H1 (cell line): ENCODE data around the gene MYBPC2. TPM values are rescaled to one million over a fixed set of nuclear protein-coding genes. Genes with fewer than 3 reads are reported as not detected.

Source experiments
- CTCF ChIA-PET: fragments of 300-600 bp; sonication (Branson Sonifier 250); formaldehyde crosslinking; loops from one replicate; lab custom pipeline; 2021; ENCODE audit not compliant: partially characterized antibody; lab: Charles Lee
- POLR2A ChIA-PET: fragments of 300-600 bp; sonication (Branson Sonifier 250); formaldehyde crosslinking; loops from one replicate; lab custom pipeline; 2021; ENCODE audit warnings: inconsistent platforms; ENCODE audit not compliant: partially characterized antibody; lab: Charles Lee
- DNase-seq, 2 experiments: peaks; one replicate each; pipeline versions ENCODE4 v3.0.0 to v3.0.0-alpha.2; 2010 to 2022; ENCODE audit warnings: low spot score in 2 of 2, low read depth in 1 of 2, mixed read lengths in 1 of 2
- FAIRE-seq: peaks from 2 replicates; lab custom pipeline; 2011; peaks lifted over from hg19 to GRCh38; lab: Jason Lieb, UNC
- H2AFZ ChIP-seq: 2 replicates; pipeline ENCODE4 v1.8.1; 2012; ENCODE audit warnings: low read length, inconsistent platforms
- H2AK5ac ChIP-seq: 2 replicates; pipeline ENCODE4 v1.6.1; 2013; ENCODE audit warnings: low read depth, low read length
- H2BK120ac ChIP-seq: replicated peaks from 2 replicates; pipeline ENCODE3; 2013; ENCODE audit warnings: low read depth, low read length, inconsistent platforms
- H2BK12ac ChIP-seq: 2 replicates; pipeline ENCODE4 v1.6.1; 2013; ENCODE audit warnings: low read depth, low read length
- H2BK15ac ChIP-seq: 2 replicates; pipeline ENCODE4 v1.6.1; 2013; ENCODE audit warnings: low read length
- H2BK20ac ChIP-seq: 2 replicates; pipeline ENCODE4 v1.6.1; 2013; ENCODE audit warnings: low read length
- H2BK5ac ChIP-seq: 2 replicates; pipeline ENCODE4 v1.6.1; 2013; ENCODE audit warnings: low read depth, low read length
- H3K14ac ChIP-seq: 2 replicates; pipeline ENCODE4 v1.6.1; 2013; ENCODE audit warnings: inconsistent platforms; ENCODE audit not compliant: insufficient read length
- H3K18ac ChIP-seq: 2 replicates; pipeline ENCODE4 v1.6.1; 2013; ENCODE audit warnings: low read length; ENCODE audit errors: extremely low read depth
- H3K23ac ChIP-seq: 2 replicates; pipeline ENCODE4 v1.6.1; 2013; ENCODE audit warnings: inconsistent platforms; ENCODE audit not compliant: insufficient read length
- H3K23me2 ChIP-seq: 2 replicates; pipeline ENCODE4 v1.6.1; 2013; ENCODE audit warnings: low read depth, low read length
- H3K27ac ChIP-seq: 2 replicates; pipeline ENCODE4 v1.6.1; 2011; ENCODE audit warnings: low read depth, low read length, inconsistent platforms
- H3K27me3 ChIP-seq, 4 experiments: replicated peaks in 1 of 4; 1 replicate in 1 of 4; 2 replicates in 3 of 4; pipeline versions ENCODE4 v1.6.1 to v1.8.1; 2011 to 2013; ENCODE audit warnings: low read length in 3 of 4, mild to moderate bottlenecking in 3 of 4, inconsistent platforms in 2 of 4, mixed read lengths in 2 of 4, moderate library complexity in 1 of 4; ENCODE audit not compliant: control insufficient read depth in 3 of 4, insufficient read depth in 3 of 4; ENCODE audit errors: extremely low read depth in 1 of 4
- H3K36me3 ChIP-seq, 4 experiments: 2 replicates each; pipeline versions ENCODE4 v1.6.1 to v1.8.1; 2011 to 2013; ENCODE audit warnings: mild to moderate bottlenecking in 4 of 4, low read length in 3 of 4, moderate library complexity in 2 of 4, control low read depth in 1 of 4, inconsistent platforms in 1 of 4; ENCODE audit not compliant: insufficient read depth in 4 of 4, control insufficient read depth in 2 of 4
- H3K4ac ChIP-seq: replicated peaks from 2 replicates; pipeline ENCODE3; 2013; ENCODE audit warnings: low read length, low read depth, mixed read lengths, inconsistent platforms; ENCODE audit not compliant: insufficient read length
- H3K4me1 ChIP-seq, 4 experiments: replicated peaks in 1 of 4; 1 replicate in 1 of 4; 2 replicates in 3 of 4; pipeline versions ENCODE4 v1.6.1 to v1.8.1; 2011 to 2013; ENCODE audit warnings: low read length in 3 of 4, inconsistent platforms in 2 of 4, mixed read lengths in 1 of 4; ENCODE audit not compliant: insufficient read depth in 4 of 4, control insufficient read depth in 3 of 4
- H3K4me2 ChIP-seq, 2 experiments: 2 replicates each; pipeline versions ENCODE4 v1.6.1 to v1.8.1; 2011 to 2013; ENCODE audit warnings: low read depth in 2 of 2, low read length in 2 of 2, control low read depth in 1 of 2, inconsistent platforms in 1 of 2, mild to moderate bottlenecking in 1 of 2; ENCODE audit not compliant: insufficient read depth in 1 of 2
- H3K4me3 ChIP-seq, 4 experiments: fragments of 200-600, 300-600 bp in 1 of 4; sonication (generic), shearing (Covaris generic), sonication (Bioruptor Twin) in 1 of 4; 2 replicates each; pipeline versions ENCODE4 v1.5.1 to v1.8.1; 2011 to 2016; ENCODE audit warnings: low read length in 4 of 4, low read depth in 3 of 4, control low read depth in 2 of 4, inconsistent platforms in 2 of 4, mild to moderate bottlenecking in 2 of 4, mixed read lengths in 1 of 4, moderate library complexity in 1 of 4; ENCODE audit not compliant: insufficient read depth in 2 of 4; ENCODE audit errors: extremely low read depth in 1 of 4
- H3K56ac ChIP-seq: replicated peaks from 2 replicates; pipeline ENCODE3; 2013; ENCODE audit warnings: low read depth, mild to moderate bottlenecking, mixed read lengths, low read length, inconsistent platforms; ENCODE audit not compliant: insufficient read length
- H3K79me1 ChIP-seq: 2 replicates; pipeline ENCODE4 v1.6.1; 2013; ENCODE audit warnings: low read depth, low read length, control low read depth
- H3K79me2 ChIP-seq, 2 experiments: 2 replicates each; pipeline versions ENCODE4 v1.6.1 to v1.8.1; 2012 to 2013; ENCODE audit warnings: low read length in 2 of 2, mild to moderate bottlenecking in 2 of 2, inconsistent platforms in 1 of 2; ENCODE audit not compliant: insufficient read depth in 2 of 2, control insufficient read depth in 1 of 2
- H3K9ac ChIP-seq, 4 experiments: replicated peaks in 1 of 4; 1 replicate in 1 of 4; 2 replicates in 3 of 4; pipeline versions ENCODE4 v1.6.1 to v1.8.1; 2011 to 2013; ENCODE audit warnings: low read depth in 3 of 4, low read length in 3 of 4, control low read depth in 2 of 4, mild to moderate bottlenecking in 2 of 4, moderate library complexity in 2 of 4, inconsistent platforms in 1 of 4; ENCODE audit errors: extremely low read depth in 1 of 4
- H3K9me3 ChIP-seq, 2 experiments: 2 replicates each; pipeline versions ENCODE4 v1.6.1 to v1.8.1; 2012 to 2013; ENCODE audit warnings: mild to moderate bottlenecking in 2 of 2, moderate library complexity in 2 of 2, control low read depth in 1 of 2, inconsistent platforms in 1 of 2, low read depth in 1 of 2, low read length in 1 of 2, mixed read lengths in 1 of 2; ENCODE audit not compliant: insufficient read depth in 2 of 2
- H4K20me1 ChIP-seq, 2 experiments: replicated peaks in 1 of 2; 2 replicates each; pipeline versions ENCODE3 to v1.8.1; 2011 to 2013; ENCODE audit warnings: inconsistent platforms in 2 of 2, low read length in 2 of 2, mild to moderate bottlenecking in 1 of 2; ENCODE audit not compliant: insufficient read depth in 2 of 2, control insufficient read depth in 1 of 2
- H4K5ac ChIP-seq: 2 replicates; pipeline ENCODE4 v1.6.1; 2013; ENCODE audit warnings: low read length, low read depth, mixed read lengths, inconsistent platforms; ENCODE audit not compliant: insufficient read length
- H4K8ac ChIP-seq: 2 replicates; pipeline ENCODE4 v1.8.0; 2013; ENCODE audit warnings: mild to moderate bottlenecking, moderate library complexity, low read length, inconsistent platforms; ENCODE audit not compliant: insufficient read depth; ENCODE audit errors: extremely low read depth
- H4K91ac ChIP-seq: replicated peaks from 2 replicates; pipeline ENCODE3; 2013; ENCODE audit warnings: low read length, mixed read lengths, inconsistent platforms; ENCODE audit not compliant: insufficient read length
- ATF3 ChIP-seq: IDR thresholded peaks from 2 replicates; pipeline ENCODE4 v1.6.1; 2011; ENCODE audit warnings: low read depth, mild to moderate bottlenecking, low read length; ENCODE audit not compliant: insufficient read depth
- CHD2 ChIP-seq: IDR thresholded peaks from 2 replicates; pipeline ENCODE4 v1.6.1; 2012; ENCODE audit warnings: low read length, improper control_type of control experiment
- E2F6 ChIP-seq: IDR thresholded peaks from 2 replicates; pipeline ENCODE4 v1.6.1; 2012; ENCODE audit warnings: inconsistent platforms
- KDM4A ChIP-seq: IDR thresholded peaks from one replicate; pipeline ENCODE4 v1.7.1; 2012; ENCODE audit warnings: low read depth, mild to moderate bottlenecking, moderate library complexity, low read length, inconsistent platforms; ENCODE audit not compliant: severe bottlenecking
- RBBP5 ChIP-seq: IDR thresholded peaks from 2 replicates; pipeline ENCODE4 v1.7.1; 2012; ENCODE audit warnings: low read depth, mild to moderate bottlenecking, inconsistent platforms, low read length, moderate library complexity, borderline replicate concordance
- TEAD4 ChIP-seq: IDR thresholded peaks from 2 replicates; pipeline ENCODE4 v1.6.1; 2012; ENCODE audit warnings: low read depth, low read length, inconsistent platforms, mixed read lengths
- USF2 ChIP-seq: IDR thresholded peaks from 2 replicates; pipeline ENCODE4 v1.6.1; 2011; ENCODE audit warnings: low read length, improper control_type of control experiment
- WGBS, 2 experiments: shearing (Covaris generic) in 1 of 2; methylation state at CpG; one replicate each; pipeline versions ENCODE4 v1.1.6 to v1.1.7; 2013 to 2015; ENCODE audit warnings: low lambda C conversion rate in 2 of 2, mixed read lengths in 2 of 2, inconsistent platforms in 1 of 2, low coverage in 1 of 2, missing lambda C conversion rate in 1 of 2; ENCODE audit not compliant: insufficient replicate concordance in 2 of 2, insufficient coverage in 1 of 2, insufficient read length in 1 of 2; ENCODE audit errors: extremely low coverage in 1 of 2, missing lambda C conversion rate in 1 of 2; 5-methylcytosine and 5-hydroxymethylcytosine counted together
- polyA plus RNA-seq, 7 experiments: library from polyadenylated mRNA; depleted of rRNA in 3 of 7; stranded (reverse) in 5 of 7; unstranded in 2 of 7; fragments of >200 nt in 5 of 7; fragments of 200-250 nt in 2 of 7; gene quantifications; 1 replicate in 5 of 7; 2 replicates in 1 of 7; 4 replicates in 1 of 7; pipeline versions ENCODE4 v1.2.1 to v1.2.3, GENCODE V29; 2011 to 2013; ENCODE audit warnings: missing spikeins in 2 of 7, mixed read lengths in 2 of 7
- total RNA-seq: library from RNA; stranded (reverse); fragmentation: NEBNext Ultra II Directional; extraction: Animal tissue kit (Norgen Biotek cat#: 25700); gene quantifications from 2 replicates; pipeline ENCODE4 v1.2.1, GENCODE V29; 2021

MYBPC2 gene
- total and polyA plus RNA-seq, 2 of the 8 experiments (the other 6 are each of a cell fraction or from before 2014, with no cell fraction given) = 1.8 to 3.1 TPM

- DNase-seq (peak; percentile 66 to 99), FAIRE-seq (no peak)
- Histone ChIP-seq H4K5ac (peak overlapping the region; percentile 17), H2BK120ac (no peak overlapping the region), H3K23me2 (peaks cover 3% of the 10 kb centered on the region; the same call in 1 of the 2 replicates), H3K18ac (peak overlapping the region; percentile 71; the same call in 1 of the 2 replicates), H4K91ac (no peak overlapping the region), H4K20me1 (no peaks in the 10 kb centered on the region), H3K4me2 (peak overlapping the region; percentile 70 to 83), H4K8ac (no peak overlapping the region; the same call in 1 of the 2 replicates), H2BK20ac (peak overlapping the region; percentile 61; the same call in 1 of the 2 replicates), H2BK5ac (peak overlapping the region; percentile 71), H3K9me3 (no peaks in the 10 kb centered on the region), H3K79me2 (no peaks in the 10 kb centered on the region), H3K9ac (peak overlapping the region; percentile 14 to 58 (median 28); a peak in 5 of 7 replicates), H3K36me3 (no peaks in the 10 kb centered on the region), H3K23ac (no peak overlapping the region), H3K14ac (no peak overlapping the region), H3K56ac (no peak overlapping the region), H2AK5ac (peak overlapping the region; percentile 72; the same call in 1 of the 2 replicates), H3K4me1 (peaks cover 2 to 18% (median 13%) of the 10 kb centered on the region in 4 experiments), H2AFZ (no peak overlapping the region; the same call in 1 of the 2 replicates), H3K27ac (peak overlapping the region; percentile 62; the same call in 1 of the 2 replicates), H3K4me3 (peak overlapping the region; percentile 52 to 74 (median 62)), H3K79me1 (no peaks in the 10 kb centered on the region), H2BK12ac (peak overlapping the region; percentile 92), H3K27me3 (peaks cover 0 to 19% (median 8%) of the 10 kb centered on the region in 4 experiments; a peak in 4 of 7 replicates), H2BK15ac (peak overlapping the region; percentile 90; the same call in 1 of the 2 replicates), H3K4ac (no peak overlapping the region)
- CTCF ChIA-PET = interaction anchor here (0.6 to 0.9 kb wide), 3 partner anchors 11 to 56 kb away, joined by 3 read pairs; no protein-coding TSS in a partner anchor
- 7% methylated on average over 30 of the region's 54 CpGs; no CpG with 5 or more reads in 1 of the 2 experiments for WGBS, 2 experiments
- POLR2A ChIA-PET = interaction anchor here (0.8 to 2.4 kb wide), 10 partner anchors 10 to 99 kb away, joined by 3 to 16 read pairs (median 4); partner anchors contain the start of genes POLD1 and SPIB
- 0 out of 2 replicates have a peak, but pooled peaks have one; percentile 10 for TF ChIP-seq RBBP5
- no peak for TF ChIP-seq USF2
- TF ChIP-seq TEAD4 = no peak
- TF ChIP-seq CHD2 = peak; percentile 84
- TF ChIP-seq KDM4A = peak; percentile 56
- peak; percentile 54; the same call in 1 of the 2 replicates for TF ChIP-seq E2F6
- TF ChIP-seq ATF3 = no peak
Observed at GRCh38 chr19:50431343-50432220, 1.1 kb upstream of the MYBPC2 start.
